H1 (cell line): ENCODE data around the gene GPR161. TPM values are rescaled to one million over a fixed set of nuclear protein-coding genes. Genes with fewer than 3 reads are reported as not detected.

Experiments
- BCL11A ChIP-seq, 2 experiments: IDR thresholded peaks; one replicate each; pipeline ENCODE4 v1.6.1; 2011; ENCODE audit warnings: low read depth in 2 of 2, low read length in 2 of 2, mild to moderate bottlenecking in 2 of 2
- JUN ChIP-seq: IDR thresholded peaks from 2 replicates; pipeline ENCODE4 v1.6.1; 2011; ENCODE audit warnings: low read depth, mild to moderate bottlenecking, improper control_type of control experiment, low read length
- KDM5A ChIP-seq: fragments of 200-600 bp; IDR thresholded peaks from 2 replicates; pipeline ENCODE4 v1.7.1; 2012; ENCODE audit warnings: mild to moderate bottlenecking, low read length, inconsistent platforms, mixed read lengths
- PHF8 ChIP-seq: fragments of 200-600 bp; sonication (generic); conservative IDR thresholded peaks from 2 replicates; pipeline ENCODE4 v1.7.1; 2012; ENCODE audit warnings: low read depth, mild to moderate bottlenecking, inconsistent platforms, low read length, moderate library complexity
- RFX5 ChIP-seq: IDR thresholded peaks from 2 replicates; pipeline ENCODE4 v1.6.1; 2011; ENCODE audit warnings: low read depth, low read length, improper control_type of control experiment, borderline replicate concordance
- RXRA ChIP-seq: IDR thresholded peaks from 2 replicates; pipeline ENCODE4 v1.6.1; 2011; ENCODE audit warnings: low read depth, mild to moderate bottlenecking, low read length, moderate library complexity; ENCODE audit not compliant: insufficient read depth
- SIN3A ChIP-seq, 2 experiments: IDR thresholded peaks in 1 of 2; conservative IDR thresholded peaks in 1 of 2; 2 replicates each; pipeline ENCODE4 v1.6.1; 2011 to 2012; ENCODE audit warnings: low read length in 2 of 2, improper control_type of control experiment in 1 of 2, low read depth in 1 of 2, mild to moderate bottlenecking in 1 of 2
- SP1 ChIP-seq: IDR thresholded peaks from 2 replicates; pipeline ENCODE4 v1.6.1; 2011; ENCODE audit warnings: low read depth, low read length
- SP4 ChIP-seq: IDR thresholded peaks from 2 replicates; pipeline ENCODE4 v1.6.1; 2012; ENCODE audit warnings: low read length, inconsistent platforms
- TCF12 ChIP-seq: IDR thresholded peaks from 2 replicates; pipeline ENCODE4 v1.6.1; 2011; ENCODE audit warnings: low read depth, mild to moderate bottlenecking, low read length
- polyA plus RNA-seq, 7 experiments: library from polyadenylated mRNA; depleted of rRNA in 3 of 7; stranded (reverse) in 5 of 7; unstranded in 2 of 7; fragments of >200 nt in 5 of 7; fragments of 200-250 nt in 2 of 7; gene quantifications; 1 replicate in 5 of 7; 2 replicates in 1 of 7; 4 replicates in 1 of 7; pipeline versions ENCODE4 v1.2.1 to v1.2.3, GENCODE V29; 2011 to 2013; ENCODE audit warnings: missing spikeins in 2 of 7, mixed read lengths in 2 of 7
- total RNA-seq: library from RNA; stranded (reverse); fragmentation: NEBNext Ultra II Directional; extraction: Animal tissue kit (Norgen Biotek cat#: 25700); gene quantifications from 2 replicates; pipeline ENCODE4 v1.2.1, GENCODE V29; 2021
- TF ChIP-seq, protein P1 (sequence below): IDR thresholded peaks from 2 replicates; pipeline ENCODE4 v1.6.1; 2012; ENCODE audit warnings: low read length, inconsistent platforms

GPR161 gene
- total and polyA plus RNA-seq, 2 of the 8 experiments (the other 6 are each of a cell fraction or from before 2014, with no cell fraction given) = 13.7 to 16.8 TPM

DNA sequence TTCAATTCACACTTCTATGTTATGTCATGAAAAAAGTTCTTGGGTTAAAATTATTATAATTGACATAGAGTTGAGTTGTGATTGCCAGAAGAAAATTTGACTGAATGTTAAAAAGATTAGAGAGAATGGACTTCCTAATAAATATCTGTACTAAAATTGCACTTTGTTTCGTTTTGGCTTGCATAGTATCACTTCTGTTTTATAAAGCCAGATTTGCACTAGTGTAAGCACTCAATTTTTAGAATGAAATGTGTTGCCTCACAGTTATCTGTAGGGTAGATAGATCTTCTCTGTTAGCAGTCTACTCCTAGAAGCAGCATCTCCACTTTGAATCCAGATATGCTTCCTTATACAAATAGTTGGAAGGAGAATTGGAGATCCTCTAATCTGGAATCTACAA lies 104.7 kb downstream of the GPR161 start (continued):
- TF ChIP-seq, protein P1, sequence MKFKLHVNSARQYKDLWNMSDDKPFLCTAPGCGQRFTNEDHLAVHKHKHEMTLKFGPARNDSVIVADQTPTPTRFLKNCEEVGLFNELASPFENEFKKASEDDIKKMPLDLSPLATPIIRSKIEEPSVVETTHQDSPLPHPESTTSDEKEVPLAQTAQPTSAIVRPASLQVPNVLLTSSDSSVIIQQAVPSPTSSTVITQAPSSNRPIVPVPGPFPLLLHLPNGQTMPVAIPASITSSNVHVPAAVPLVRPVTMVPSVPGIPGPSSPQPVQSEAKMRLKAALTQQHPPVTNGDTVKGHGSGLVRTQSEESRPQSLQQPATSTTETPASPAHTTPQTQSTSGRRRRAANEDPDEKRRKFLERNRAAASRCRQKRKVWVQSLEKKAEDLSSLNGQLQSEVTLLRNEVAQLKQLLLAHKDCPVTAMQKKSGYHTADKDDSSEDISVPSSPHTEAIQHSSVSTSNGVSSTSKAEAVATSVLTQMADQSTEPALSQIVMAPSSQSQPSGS = no peak
- TF ChIP-seq SP4 = no peak
- TF ChIP-seq TCF12 = no peak
- TF ChIP-seq RXRA = no peak
- no peak for TF ChIP-seq SP1
- no peak for TF ChIP-seq SIN3A (conservative IDR thresholded peaks at IDR 0.05 in 1 of 2, IDR thresholded peaks at IDR 0.05 in 1 of 2; ENCODE audit: low read depth in 1 of 2, low read length in 2 of 2)
- TF ChIP-seq PHF8 = no peak
- no peak for TF ChIP-seq KDM5A
- no peak for TF ChIP-seq RFX5
- TF ChIP-seq JUN = no peak
- no peak for TF ChIP-seq BCL11A (IDR thresholded peaks at IDR 0.05; ENCODE audit: low read depth in 2 of 2, low read length in 2 of 2)
